Glutamatergic neuron (in vitro differentiated cells): ENCODE data around the gene PLXND1. TPM values are rescaled to one million over a fixed set of nuclear protein-coding genes. Genes with fewer than 3 reads are reported as not detected.

ENCODE experiments used
- DNase-seq: peaks from one replicate; pipeline ENCODE4 v3.0.0; 2022
- H3K27ac Mint-ChIP-seq: one replicate; pipeline ENCODE4 v1.8.0; 2020; ENCODE audit warnings: mild to moderate bottlenecking, mixed read lengths, inconsistent platforms; ENCODE audit not compliant: unreplicated experiment
- H3K27me3 Mint-ChIP-seq: one replicate; pipeline ENCODE4 v1.8.0; 2020; ENCODE audit warnings: mild to moderate bottlenecking, moderate library complexity, mixed read lengths, inconsistent platforms; ENCODE audit not compliant: unreplicated experiment
- H3K36me3 Mint-ChIP-seq: one replicate; pipeline ENCODE4 v1.8.0; 2020; ENCODE audit warnings: mild to moderate bottlenecking, mixed read lengths, inconsistent platforms; ENCODE audit not compliant: unreplicated experiment
- H3K4me1 Mint-ChIP-seq: one replicate; pipeline ENCODE4 v1.8.0; 2020; ENCODE audit warnings: mild to moderate bottlenecking, low read depth, mixed read lengths, inconsistent platforms; ENCODE audit not compliant: unreplicated experiment
- H3K4me3 Mint-ChIP-seq: one replicate; pipeline ENCODE4 v1.8.0; 2020; ENCODE audit warnings: mild to moderate bottlenecking, mixed read lengths, inconsistent platforms; ENCODE audit not compliant: unreplicated experiment
- H3K9me3 Mint-ChIP-seq: one replicate; pipeline ENCODE4 v1.8.0; 2020; ENCODE audit warnings: mild to moderate bottlenecking, moderate library complexity, mixed read lengths, inconsistent platforms; ENCODE audit not compliant: unreplicated experiment
- CTCF ChIP-seq: fragments of 200-600 bp; sonication (generic); IDR thresholded peaks from one replicate; pipeline ENCODE4 v1.5.0; 2021; ENCODE audit not compliant: partially characterized antibody, unreplicated experiment
- total RNA-seq: library from RNA; stranded (reverse); fragmentation: NEBNext Ultra II Directional; extraction: Animal tissue kit (Norgen Biotek cat#: 25700); gene quantifications from one replicate; pipeline ENCODE4 v1.2.1, GENCODE V29; 2021; ENCODE audit not compliant: unreplicated experiment

Gene PLXND1
- total RNA-seq, 1 donor from 2014 or later: 72.2 TPM

- no peak for DNase-seq
- Mint-ChIP-seq H3K27me3 (peaks cover 7% of the 10 kb centered on the region), H3K9me3 (peaks cover 13% of the 10 kb centered on the region), H3K27ac (no peak overlapping the region), H3K36me3 (no peaks in the 10 kb centered on the region), H3K4me1 (peaks cover 21% of the 10 kb centered on the region), H3K4me3 (no peak overlapping the region)
- TF ChIP-seq CTCF: no peak
These were observed 16.5 kb upstream of the PLXND1 start for GRCh38 chr3:129622933-129623332.

- H3K36me3 Mint-ChIP-seq: no peaks in the 10 kb centered on the region
- H3K4me1 Mint-ChIP-seq: peaks cover 18% of the 10 kb centered on the region
- H3K27ac Mint-ChIP-seq: no peak overlapping the region
- TF ChIP-seq CTCF: no peak
- H3K27me3 Mint-ChIP-seq: peaks cover 2% of the 10 kb centered on the region
- no peak for DNase-seq
- no peak overlapping the region for H3K4me3 Mint-ChIP-seq
- peaks cover 7% of the 10 kb centered on the region for H3K9me3 Mint-ChIP-seq
These were observed 15.9 kb upstream of the PLXND1 start for GRCh38 chr3:129622226-129622874.

GRCh38 chr3:129621626-129622225, 15.2 kb upstream of the PLXND1 start:
- DNase-seq: no peak
- TF ChIP-seq CTCF: no peak
- Mint-ChIP-seq H3K4me1 (peaks cover 18% of the 10 kb centered on the region), H3K27ac (no peak overlapping the region), H3K36me3 (no peaks in the 10 kb centered on the region), H3K9me3 (peaks cover 7% of the 10 kb centered on the region), H3K4me3 (no peak overlapping the region), H3K27me3 (peaks cover 2% of the 10 kb centered on the region)

GRCh38 chr3:129620828-129621559, 14.5 kb upstream of the PLXND1 start:
- peaks cover 17% of the 10 kb centered on the region for H3K4me1 Mint-ChIP-seq
- no peaks in the 10 kb centered on the region for H3K36me3 Mint-ChIP-seq
- H3K27me3 Mint-ChIP-seq: peaks cover 2% of the 10 kb centered on the region
- H3K4me3 Mint-ChIP-seq: no peak overlapping the region
- no peak overlapping the region for H3K27ac Mint-ChIP-seq
- peaks cover 7% of the 10 kb centered on the region for H3K9me3 Mint-ChIP-seq
- no peak for DNase-seq
- no peak for TF ChIP-seq CTCF

- Mint-ChIP-seq H3K4me3 (no peak overlapping the region), H3K4me1 (peaks cover 8% of the 10 kb centered on the region), H3K9me3 (peaks cover 5% of the 10 kb centered on the region), H3K36me3 (no peaks in the 10 kb centered on the region), H3K27ac (no peak overlapping the region), H3K27me3 (peaks cover 5% of the 10 kb centered on the region)
- no peak for TF ChIP-seq CTCF
- no peak for DNase-seq
These were observed 13.3 kb upstream of the PLXND1 start for GRCh38 chr3:129619726-129620162.
